H9 (cell line): ENCODE results near the gene KLF14. TPM values are rescaled to one million over a fixed set of nuclear protein-coding genes. Genes with fewer than 3 reads are reported as not detected.

Source experiments
- DNase-seq: peaks from one replicate; pipeline ENCODE4 v3.0.0-alpha.2; 2017
- H2AFZ ChIP-seq: one replicate; pipeline ENCODE4 v1.6.1; 2013; ENCODE audit warnings: mild to moderate bottlenecking, low read length, control low read depth, moderate library complexity
- H2AK5ac ChIP-seq: 2 replicates; pipeline ENCODE4 v1.6.1; 2013; ENCODE audit warnings: low read length, control low read depth, mixed read lengths; ENCODE audit not compliant: insufficient read length
- H2BK120ac ChIP-seq: one replicate; pipeline ENCODE4 v1.6.1; 2013; ENCODE audit warnings: low read depth, mild to moderate bottlenecking, low read length, control low read depth, inconsistent platforms; ENCODE audit not compliant: poor library complexity, severe bottlenecking
- H2BK12ac ChIP-seq: 2 replicates; pipeline ENCODE4 v1.6.1; 2013; ENCODE audit warnings: low read length, control low read depth, mixed read lengths, low read depth; ENCODE audit not compliant: insufficient read length
- H2BK15ac ChIP-seq: 2 replicates; pipeline ENCODE4 v1.6.1; 2013; ENCODE audit warnings: low read depth, low read length, control low read depth
- H2BK20ac ChIP-seq: one replicate; pipeline ENCODE4 v1.6.1; 2013; ENCODE audit warnings: low read depth, mild to moderate bottlenecking, low read length, control low read depth, inconsistent platforms; ENCODE audit not compliant: poor library complexity, severe bottlenecking
- H2BK5ac ChIP-seq: 2 replicates; pipeline ENCODE4 v1.6.1; 2013; ENCODE audit warnings: low read length, control low read depth, mixed read lengths; ENCODE audit not compliant: insufficient read length
- H3K14ac ChIP-seq: 2 replicates; pipeline ENCODE4 v1.6.1; 2013; ENCODE audit warnings: low read length, control low read depth; ENCODE audit not compliant: insufficient read depth
- H3K18ac ChIP-seq: 2 replicates; pipeline ENCODE4 v1.6.1; 2013; ENCODE audit warnings: low read depth, mild to moderate bottlenecking, mixed read lengths, low read length, control low read depth; ENCODE audit not compliant: insufficient read length
- H3K23ac ChIP-seq: 2 replicates; pipeline ENCODE4 v1.6.1; 2013; ENCODE audit warnings: low read length, control low read depth, mixed read lengths, low read depth; ENCODE audit not compliant: insufficient read length
- H3K23me2 ChIP-seq: 2 replicates; pipeline ENCODE4 v1.6.1; 2013; ENCODE audit warnings: low read depth, mild to moderate bottlenecking, mixed read lengths, low read length, control low read depth; ENCODE audit not compliant: insufficient read length, poor library complexity, severe bottlenecking
- H3K27ac ChIP-seq: 2 replicates; pipeline ENCODE4 v1.5.1; 2013; ENCODE audit warnings: low read length, control low read depth, mixed read lengths, low read depth; ENCODE audit not compliant: insufficient read length
- H3K27me3 ChIP-seq: 2 replicates; pipeline ENCODE4 v1.6.1; 2013; ENCODE audit warnings: low read length, control low read depth, inconsistent platforms; ENCODE audit not compliant: insufficient read depth
- H3K4ac ChIP-seq: 2 replicates; pipeline ENCODE4 v1.6.1; 2013; ENCODE audit warnings: low read depth, mild to moderate bottlenecking, control low read depth, inconsistent platforms, low read length, moderate library complexity
- H3K4me1 ChIP-seq: 2 replicates; pipeline ENCODE4 v1.6.1; 2013; ENCODE audit warnings: low read length, control low read depth, inconsistent platforms; ENCODE audit not compliant: insufficient read depth
- H3K4me2 ChIP-seq: 2 replicates; pipeline ENCODE4 v1.6.1; 2013; ENCODE audit warnings: low read length, control low read depth, mixed read lengths; ENCODE audit not compliant: insufficient read length, insufficient read depth
- H3K56ac ChIP-seq: 2 replicates; pipeline ENCODE4 v1.6.1; 2013; ENCODE audit warnings: low read depth, mild to moderate bottlenecking, mixed read lengths, low read length, control low read depth; ENCODE audit not compliant: insufficient read length
- H3K79me1 ChIP-seq: 2 replicates; pipeline ENCODE4 v1.6.1; 2013; ENCODE audit warnings: low read depth, mild to moderate bottlenecking, moderate library complexity, low read length, control low read depth, inconsistent platforms; ENCODE audit not compliant: insufficient read depth, poor library complexity, severe bottlenecking
- H3K79me2 ChIP-seq: 2 replicates; pipeline ENCODE4 v1.6.1; 2013; ENCODE audit warnings: low read length, control low read depth, inconsistent platforms; ENCODE audit not compliant: insufficient read depth
- H3K9ac ChIP-seq: 2 replicates; pipeline ENCODE4 v1.6.1; 2013; ENCODE audit warnings: low read length, control low read depth, mixed read lengths; ENCODE audit not compliant: insufficient read length; ENCODE audit errors: extremely low read depth
- H3K9me3 ChIP-seq: one replicate; pipeline ENCODE4 v1.6.1; 2013; ENCODE audit warnings: low read depth, low read length, inconsistent platforms; ENCODE audit not compliant: control insufficient read depth
- H3T11ph ChIP-seq: one replicate; pipeline ENCODE4 v1.6.1; 2013; ENCODE audit warnings: mild to moderate bottlenecking, low read length, control low read depth, inconsistent platforms
- H4K20me1 ChIP-seq: one replicate; pipeline ENCODE4 v1.6.1; 2013; ENCODE audit not compliant: control insufficient read depth, insufficient read length, insufficient read depth
- H4K5ac ChIP-seq: 2 replicates; pipeline ENCODE4 v1.6.1; 2013; ENCODE audit warnings: low read depth, mild to moderate bottlenecking, mixed read lengths, low read length, control low read depth; ENCODE audit not compliant: insufficient read length
- H4K8ac ChIP-seq: replicated peaks from 2 replicates; pipeline ENCODE4 v1.6.1; 2013; ENCODE audit warnings: low read length, control low read depth, mixed read lengths, low read depth; ENCODE audit not compliant: insufficient read length
- H4K91ac ChIP-seq: 2 replicates; pipeline ENCODE4 v1.6.1; 2013; ENCODE audit warnings: low read depth, mild to moderate bottlenecking, moderate library complexity, mixed read lengths, low read length, control low read depth; ENCODE audit not compliant: insufficient read length
- H3K27ac Mint-ChIP-seq, 3 experiments: 2 replicates in 2 of 3; 3 replicates in 1 of 3; pipeline ENCODE4 v1.8.0; 2020 to 2021; ENCODE audit warnings: mixed read lengths in 3 of 3, mild to moderate bottlenecking in 1 of 3, moderate library complexity in 1 of 3
- H3K27me3 Mint-ChIP-seq: 2 replicates; pipeline ENCODE4 v1.8.0; 2021; ENCODE audit warnings: low read depth, mild to moderate bottlenecking, moderate library complexity, mixed read lengths
- H3K36me3 Mint-ChIP-seq, 3 experiments: 2 replicates in 2 of 3; 3 replicates in 1 of 3; pipeline ENCODE4 v1.8.0; 2020 to 2021; ENCODE audit warnings: low read depth in 3 of 3, mixed read lengths in 3 of 3; ENCODE audit not compliant: insufficient read depth in 1 of 3
- H3K4me1 Mint-ChIP-seq, 2 experiments: 2 replicates each; pipeline ENCODE4 v1.8.0; 2020; ENCODE audit warnings: mixed read lengths in 2 of 2
- H3K4me3 Mint-ChIP-seq, 2 experiments: 2 replicates in 1 of 2; 3 replicates in 1 of 2; pipeline ENCODE4 v1.8.0; 2020 to 2021; ENCODE audit warnings: mild to moderate bottlenecking in 2 of 2, mixed read lengths in 2 of 2, moderate library complexity in 1 of 2
- H3K9me3 Mint-ChIP-seq, 2 experiments: 2 replicates in 1 of 2; 3 replicates in 1 of 2; pipeline ENCODE4 v1.8.0; 2020; ENCODE audit warnings: mild to moderate bottlenecking in 2 of 2, mixed read lengths in 2 of 2, moderate library complexity in 1 of 2
- WGBS: extraction: QIAGEN DNeasy Blood & Tissue Kit; methylation state at CpG from one replicate; pipeline ENCODE4 v1.1.7; 2013; ENCODE audit warnings: missing lambda C conversion rate, low lambda C conversion rate, mixed read lengths; ENCODE audit not compliant: insufficient read length; ENCODE audit errors: extremely low coverage; 5-methylcytosine and 5-hydroxymethylcytosine counted together
- long read RNA-seq: library from polyadenylated mRNA; unstranded; transcript quantifications from one replicate; pipeline ENCODE4 v2.0.0, GENCODE V29; 2020
- total RNA-seq: library from RNA; stranded (reverse); gene quantifications from 2 replicates; pipeline ENCODE4 v1.2.1, GENCODE V29; 2021
- TF ChIP-seq, protein P1 (sequence below): fragments of 200-600 bp; sonication (generic); conservative IDR thresholded peaks from 3 replicates; pipeline ENCODE4 v1.8.0; 2021; ENCODE audit warnings: antibody characterized with exemption, mild to moderate bottlenecking

KLF14 gene
- total RNA-seq = not detected in 2 replicates
- long read RNA-seq = 0 reads

DNA sequence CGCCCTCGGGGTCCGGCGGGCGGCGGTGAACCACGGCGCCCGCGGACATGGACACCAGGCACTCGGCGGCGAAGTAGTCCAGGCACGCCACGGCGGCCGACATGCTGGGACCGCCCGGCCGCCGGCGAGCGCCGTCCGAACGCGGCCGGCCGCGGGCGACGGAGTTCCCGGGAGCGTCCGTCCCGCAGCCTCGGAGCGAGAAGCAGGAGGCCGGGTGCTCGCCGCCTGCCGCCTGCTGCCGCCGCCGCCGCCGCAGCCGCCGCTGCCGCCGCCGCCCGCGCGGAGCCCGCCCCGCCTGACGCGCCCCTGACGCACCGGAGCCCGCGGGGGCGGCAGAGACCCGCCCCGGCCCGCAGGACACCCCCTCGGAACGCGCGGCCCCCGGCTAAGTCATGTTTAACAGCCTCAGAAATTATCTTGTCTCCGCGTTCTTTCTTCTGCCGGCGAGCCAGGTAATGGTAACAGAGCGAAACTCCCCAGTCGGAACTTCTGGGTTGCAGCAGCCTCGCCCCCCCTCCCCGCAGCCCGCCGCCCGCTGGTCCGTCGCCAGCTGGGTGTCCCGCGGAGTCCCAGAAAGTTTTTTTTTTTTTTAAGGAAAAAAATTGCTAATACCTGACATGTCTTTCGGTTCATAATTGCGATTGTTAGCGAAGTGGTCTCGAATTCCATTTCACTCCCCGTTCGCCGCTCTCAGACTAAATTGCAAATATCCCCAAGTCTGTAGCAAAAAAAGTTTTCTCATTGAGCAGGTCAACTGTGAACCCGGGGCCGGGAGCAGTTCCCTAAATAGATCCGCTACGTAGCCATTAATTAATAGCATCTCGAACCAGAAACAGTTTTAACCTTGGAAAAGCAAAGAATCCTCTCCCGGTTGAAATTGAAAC, at the start of gene KLF14:
Gene KLF14, minus strand, starts transcription at position 277 of the 884 bp plus-strand sequence. Its CDS starts 174 bp downstream, at position 103.
- WGBS = no CpG with 5 or more reads among the region's 100 CpGs
- H2AK5ac ChIP-seq = no peak within 1 kb of the TSS
- H3K18ac ChIP-seq = no peak within 1 kb of the TSS
- H3K79me2 ChIP-seq = no peaks in the 10 kb centered on the region
- H2BK20ac ChIP-seq = no peak within 1 kb of the TSS
- Mint-ChIP-seq H3K9me3 (peaks cover 3 to 6% of the 10 kb centered on the region in 2 experiments; a peak in 3 of 5 replicates), H3K27ac (no peak within 1 kb of the TSS; a peak in 1 of 7 replicates), H3K4me3 (peak within 1 kb of the TSS; percentile 70 to 87), H3K36me3 (peaks cover 0 to 4% (median 0%) of the 10 kb centered on the region in 3 experiments; a peak in 2 of 7 replicates), H3K27me3 (peaks cover 88% of the 10 kb centered on the region), H3K4me1 (peaks cover 6 to 11% of the 10 kb centered on the region in 2 experiments)
- H4K8ac ChIP-seq = no peak within 1 kb of the TSS
- no peak within 1 kb of the TSS for H4K91ac ChIP-seq
- no peak within 1 kb of the TSS for H3K4ac ChIP-seq
- TF ChIP-seq, protein P1, sequence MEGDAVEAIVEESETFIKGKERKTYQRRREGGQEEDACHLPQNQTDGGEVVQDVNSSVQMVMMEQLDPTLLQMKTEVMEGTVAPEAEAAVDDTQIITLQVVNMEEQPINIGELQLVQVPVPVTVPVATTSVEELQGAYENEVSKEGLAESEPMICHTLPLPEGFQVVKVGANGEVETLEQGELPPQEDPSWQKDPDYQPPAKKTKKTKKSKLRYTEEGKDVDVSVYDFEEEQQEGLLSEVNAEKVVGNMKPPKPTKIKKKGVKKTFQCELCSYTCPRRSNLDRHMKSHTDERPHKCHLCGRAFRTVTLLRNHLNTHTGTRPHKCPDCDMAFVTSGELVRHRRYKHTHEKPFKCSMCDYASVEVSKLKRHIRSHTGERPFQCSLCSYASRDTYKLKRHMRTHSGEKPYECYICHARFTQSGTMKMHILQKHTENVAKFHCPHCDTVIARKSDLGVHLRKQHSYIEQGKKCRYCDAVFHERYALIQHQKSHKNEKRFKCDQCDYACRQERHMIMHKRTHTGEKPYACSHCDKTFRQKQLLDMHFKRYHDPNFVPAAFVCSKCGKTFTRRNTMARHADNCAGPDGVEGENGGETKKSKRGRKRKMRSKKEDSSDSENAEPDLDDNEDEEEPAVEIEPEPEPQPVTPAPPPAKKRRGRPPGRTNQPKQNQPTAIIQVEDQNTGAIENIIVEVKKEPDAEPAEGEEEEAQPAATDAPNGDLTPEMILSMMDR = no peak
- H3T11ph ChIP-seq = no peak within 1 kb of the TSS
- no peak within 1 kb of the TSS for H2BK5ac ChIP-seq
- H4K5ac ChIP-seq = no peak within 1 kb of the TSS
- no peaks in the 10 kb centered on the region for H3K4me1 ChIP-seq
- H2BK15ac ChIP-seq = no peak within 1 kb of the TSS; the same call in 1 of the 2 replicates
- H2AFZ ChIP-seq = no peak within 1 kb of the TSS
- no peaks in the 10 kb centered on the region for H3K79me1 ChIP-seq
- no peak within 1 kb of the TSS for H2BK12ac ChIP-seq
- H3K27me3 ChIP-seq = peaks cover 26% of the 10 kb centered on the region; the same call in 1 of the 2 replicates
- no peak within 1 kb of the TSS for H2BK120ac ChIP-seq
- H3K9ac ChIP-seq = no peak within 1 kb of the TSS
- DNase-seq = peak; percentile 50
- H3K23ac ChIP-seq = no peak within 1 kb of the TSS
- H3K4me2 ChIP-seq = peak within 1 kb of the TSS; percentile 34
- no peak within 1 kb of the TSS for H3K14ac ChIP-seq
- H3K56ac ChIP-seq = no peak within 1 kb of the TSS
- no peak within 1 kb of the TSS for H3K27ac ChIP-seq
- H3K23me2 ChIP-seq = peaks cover 7% of the 10 kb centered on the region
- no peaks in the 10 kb centered on the region for H4K20me1 ChIP-seq
- no peaks in the 10 kb centered on the region for H3K9me3 ChIP-seq
